ENCODE results near the gene BCL3.

BCL3 gene

GRCh38 chr19:44800461-44800860 is 52.0 kb downstream of the BCL3 start:
- Histone ChIP-seq H3K9me3 (ENCODE audit: control insufficient read depth, insufficient read depth, low read depth, low read length) (no peaks in the 10 kb centered on the region), H3K27ac (ENCODE audit: extremely low read depth, low read depth, low read length) (no peak overlapping the region), H3K4me1 (ENCODE audit: control insufficient read depth, insufficient read depth, low read length) (no peaks in the 10 kb centered on the region; the same call in 1 of the 2 replicates), H3K4me3 (ENCODE audit: low read depth, low read length) (no peak overlapping the region), H3K36me3 (ENCODE audit: control insufficient read depth in 2 of 2, insufficient read depth in 1 of 2, low read length in 2 of 2) (no peaks in the 10 kb centered on the region)
- ChIA-PET POLR2A (no interaction called here), CTCF (interaction anchor here (0.6 kb wide), 2 partner anchors 36 to 83 kb away, joined by 5 read pairs; no protein-coding TSS in a partner anchor)
- TF ChIP-seq SCRT1 (tag by site-specific recombination; IDR thresholded peaks at IDR 0.05; ENCODE audit: borderline replicate concordance) = no peak
- no peak for TF ChIP-seq ZNF404 (tag by site-specific recombination; IDR thresholded peaks at IDR 0.05)
- TF ChIP-seq PRDM2 (tag by site-specific recombination; IDR thresholded peaks at IDR 0.05; ENCODE audit: borderline replicate concordance) = no peak
- peak; percentile 75 for TF ChIP-seq PRDM4 (tag by site-specific recombination; IDR thresholded peaks at IDR 0.05)
- no peak for TF ChIP-seq ZNF2 (tag by site-specific recombination; IDR thresholded peaks at IDR 0.05)
- no peak for TF ChIP-seq PRDM6 (tag by site-specific recombination; IDR thresholded peaks at IDR 0.05)
- no peak for TF ChIP-seq RBAK (tag by site-specific recombination; IDR thresholded peaks at IDR 0.05)
- TF ChIP-seq ZNF155 (tag by site-specific recombination; IDR thresholded peaks at IDR 0.05) = no peak
- no peak for TF ChIP-seq ZNF426 (tag by site-specific recombination; IDR thresholded peaks at IDR 0.05)
- TF ChIP-seq ZNF707 (tag by site-specific recombination; IDR thresholded peaks at IDR 0.05) = no peak
- TF ChIP-seq ZBTB44 (tag by site-specific recombination; IDR thresholded peaks at IDR 0.05) = 0 out of 2 replicates have a peak, but pooled peaks have one; percentile 10
- TF ChIP-seq ZNF660 (tag by site-specific recombination; IDR thresholded peaks at IDR 0.05) = 0 out of 2 replicates have a peak, but pooled peaks have one; percentile 26
- no peak for TF ChIP-seq ZNF175 (tag by site-specific recombination; IDR thresholded peaks at IDR 0.05)
- no peak for TF ChIP-seq KLF7 (tag by site-specific recombination; IDR thresholded peaks at IDR 0.05; ENCODE audit: borderline replicate concordance)
- TF ChIP-seq ZSCAN23 (tag by site-specific recombination; IDR thresholded peaks at IDR 0.05) = no peak
- TF ChIP-seq ZNF837 (tag by site-specific recombination; IDR thresholded peaks at IDR 0.05) = no peak
- no peak for TF ChIP-seq ZNF223 (tag by site-specific recombination; IDR thresholded peaks at IDR 0.05)
- no peak for TF ChIP-seq ZNF501 (tag by site-specific recombination; IDR thresholded peaks at IDR 0.05)
- no peak for TF ChIP-seq ZNF280C (tag by site-specific recombination; IDR thresholded peaks at IDR 0.05)
- no peak for TF ChIP-seq ZNF26 (tag by site-specific recombination; IDR thresholded peaks at IDR 0.05)
- TF ChIP-seq ELK4 (IDR thresholded peaks at IDR 0.05; ENCODE audit: borderline replicate concordance, low read depth, low read length) = no peak
- no peak for TF ChIP-seq ZNF747 (tag by site-specific recombination; IDR thresholded peaks at IDR 0.05)
